Nephron progenitor cell (in vitro differentiated cells): ENCODE measurements around the gene JUN.

Source experiments
- DNase-seq: peaks from one replicate; pipeline ENCODE4 v3.0.0; 2021
- H3K27ac Mint-ChIP-seq: 2 replicates; pipeline ENCODE4 v1.8.0; 2021; ENCODE audit warnings: mild to moderate bottlenecking, moderate library complexity, mixed read lengths
- H3K27me3 Mint-ChIP-seq: 2 replicates; pipeline ENCODE4 v1.8.0; 2021; ENCODE audit warnings: mild to moderate bottlenecking, low read depth, mixed read lengths; ENCODE audit not compliant: poor library complexity
- H3K36me3 Mint-ChIP-seq: 2 replicates; pipeline ENCODE4 v1.8.0; 2021; ENCODE audit warnings: low read depth, mixed read lengths
- H3K4me1 Mint-ChIP-seq: 2 replicates; pipeline ENCODE4 v1.8.0; 2021; ENCODE audit warnings: mixed read lengths
- H3K4me3 Mint-ChIP-seq: 2 replicates; pipeline ENCODE4 v1.8.0; 2021; ENCODE audit warnings: mild to moderate bottlenecking, moderate library complexity, mixed read lengths
- H3K9me3 Mint-ChIP-seq: 2 replicates; pipeline ENCODE4 v1.8.0; 2021; ENCODE audit warnings: mild to moderate bottlenecking, moderate library complexity, mixed read lengths
- TF ChIP-seq, protein P1 (sequence below): fragments of 200-600 bp; sonication (generic); IDR thresholded peaks from 2 replicates; pipeline ENCODE4 v1.5.0; 2021; ENCODE audit warnings: antibody characterized with exemption

JUN gene

DNA sequence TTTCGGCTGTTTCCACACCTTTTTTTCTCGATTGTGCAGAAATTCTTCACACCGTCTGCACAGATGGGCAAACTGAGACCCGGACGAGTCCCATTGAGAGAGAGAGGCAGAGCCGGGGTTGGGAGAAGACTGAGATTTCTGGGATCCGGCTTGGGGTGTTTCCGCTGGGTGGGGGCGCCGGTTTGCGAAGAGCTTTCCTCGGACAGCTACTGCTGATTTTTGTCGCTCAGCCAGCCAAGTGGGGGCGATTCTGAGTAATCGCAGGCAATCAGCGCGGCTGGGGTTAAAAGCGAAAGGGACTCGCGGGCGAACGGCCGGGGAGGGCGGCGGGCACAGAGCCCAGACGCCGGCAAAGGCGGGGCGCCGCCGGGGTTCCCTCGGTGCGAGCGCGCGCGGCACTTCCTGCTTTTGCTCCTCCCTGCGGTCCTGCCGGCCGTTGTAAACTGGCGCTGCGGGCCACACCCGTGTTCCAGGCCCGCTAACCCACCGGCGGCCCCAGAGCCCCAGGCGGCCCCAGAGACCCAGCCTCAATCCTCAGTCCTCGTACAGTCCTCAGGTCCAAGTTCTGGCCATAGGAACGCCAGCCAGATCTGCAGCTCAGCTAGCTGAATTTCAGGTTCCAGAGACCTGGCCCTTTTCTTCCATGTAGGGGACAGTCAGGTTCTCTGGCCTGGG is 32.4 kb upstream of the JUN start:
- no peaks in the 10 kb centered on the region for H3K9me3 Mint-ChIP-seq
- H3K4me3 Mint-ChIP-seq, result peak overlapping the region; percentile 83
- H3K4me1 Mint-ChIP-seq, result peaks cover 32% of the 10 kb centered on the region
- DNase-seq, result peak; percentile 79
- H3K27me3 Mint-ChIP-seq, result peaks cover 14% of the 10 kb centered on the region
- peak overlapping the region; percentile 61 for H3K27ac Mint-ChIP-seq
- no peaks in the 10 kb centered on the region for H3K36me3 Mint-ChIP-seq
- TF ChIP-seq, protein P1, sequence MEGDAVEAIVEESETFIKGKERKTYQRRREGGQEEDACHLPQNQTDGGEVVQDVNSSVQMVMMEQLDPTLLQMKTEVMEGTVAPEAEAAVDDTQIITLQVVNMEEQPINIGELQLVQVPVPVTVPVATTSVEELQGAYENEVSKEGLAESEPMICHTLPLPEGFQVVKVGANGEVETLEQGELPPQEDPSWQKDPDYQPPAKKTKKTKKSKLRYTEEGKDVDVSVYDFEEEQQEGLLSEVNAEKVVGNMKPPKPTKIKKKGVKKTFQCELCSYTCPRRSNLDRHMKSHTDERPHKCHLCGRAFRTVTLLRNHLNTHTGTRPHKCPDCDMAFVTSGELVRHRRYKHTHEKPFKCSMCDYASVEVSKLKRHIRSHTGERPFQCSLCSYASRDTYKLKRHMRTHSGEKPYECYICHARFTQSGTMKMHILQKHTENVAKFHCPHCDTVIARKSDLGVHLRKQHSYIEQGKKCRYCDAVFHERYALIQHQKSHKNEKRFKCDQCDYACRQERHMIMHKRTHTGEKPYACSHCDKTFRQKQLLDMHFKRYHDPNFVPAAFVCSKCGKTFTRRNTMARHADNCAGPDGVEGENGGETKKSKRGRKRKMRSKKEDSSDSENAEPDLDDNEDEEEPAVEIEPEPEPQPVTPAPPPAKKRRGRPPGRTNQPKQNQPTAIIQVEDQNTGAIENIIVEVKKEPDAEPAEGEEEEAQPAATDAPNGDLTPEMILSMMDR, result no peak

DNA sequence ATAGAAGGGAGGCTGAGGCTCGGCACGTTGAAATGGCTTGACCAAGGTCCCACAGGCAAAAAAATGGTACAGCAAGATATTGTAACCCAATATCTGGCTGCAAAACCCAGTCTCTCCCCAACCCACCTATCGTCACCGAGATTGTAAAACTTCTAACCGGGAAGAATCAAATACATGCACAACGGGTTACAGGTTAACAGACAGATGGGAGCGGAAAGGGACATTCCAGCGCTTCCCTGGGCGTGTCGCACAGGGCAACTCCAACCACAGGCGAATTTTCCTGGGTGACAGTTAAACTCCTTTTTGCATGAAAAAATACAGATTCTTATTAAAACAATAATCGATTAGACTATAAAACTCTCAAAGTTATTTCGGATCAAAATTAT is 31.8 kb upstream of the JUN start:
- Mint-ChIP-seq H3K27ac (no peak overlapping the region), H3K36me3 (no peaks in the 10 kb centered on the region), H3K27me3 (peaks cover 12% of the 10 kb centered on the region), H3K9me3 (no peaks in the 10 kb centered on the region), H3K4me1 (peaks cover 32% of the 10 kb centered on the region), H3K4me3 (peak overlapping the region; percentile 83)
- DNase-seq, result peak; percentile 12
- TF ChIP-seq, protein P1, result no peak

DNA sequence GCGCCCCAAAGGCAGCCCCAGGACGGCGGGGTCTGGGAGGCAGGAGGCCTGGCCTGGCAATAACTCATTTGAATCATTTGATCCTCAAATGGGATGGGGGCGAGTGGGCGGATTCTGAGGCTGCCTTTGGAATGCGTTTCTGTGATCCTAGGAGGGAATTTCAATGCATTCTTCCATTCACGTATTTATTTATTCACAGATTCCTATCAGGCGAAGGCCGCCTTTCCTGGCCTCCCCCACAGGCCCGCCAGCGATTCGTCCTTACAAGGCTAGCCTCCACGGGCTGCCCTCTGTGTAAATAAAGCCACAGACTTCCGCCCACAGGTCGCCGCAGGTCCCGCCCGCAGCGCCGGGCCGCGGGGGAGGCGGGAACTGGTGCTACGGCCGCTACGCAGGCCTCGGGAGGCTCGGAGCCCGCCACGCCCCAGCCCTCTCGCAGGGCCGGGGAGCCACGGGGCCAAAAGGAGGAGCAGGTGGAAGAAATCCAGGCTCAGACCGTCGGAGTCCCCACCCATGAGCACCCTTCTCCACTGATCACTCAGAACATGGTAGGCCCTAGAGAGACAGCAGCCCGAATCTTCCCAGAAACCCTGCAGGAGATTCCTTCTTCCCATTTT is 31.3 kb upstream of the JUN start:
- H3K36me3 Mint-ChIP-seq, result no peaks in the 10 kb centered on the region
- H3K9me3 Mint-ChIP-seq, result no peaks in the 10 kb centered on the region
- H3K4me1 Mint-ChIP-seq, result peaks cover 32% of the 10 kb centered on the region
- peak overlapping the region; percentile 83 for H3K4me3 Mint-ChIP-seq
- H3K27me3 Mint-ChIP-seq, result peaks cover 12% of the 10 kb centered on the region
- TF ChIP-seq, protein P1, result no peak
- DNase-seq, result peak; percentile 62
- H3K27ac Mint-ChIP-seq, result no peak overlapping the region

DNA sequence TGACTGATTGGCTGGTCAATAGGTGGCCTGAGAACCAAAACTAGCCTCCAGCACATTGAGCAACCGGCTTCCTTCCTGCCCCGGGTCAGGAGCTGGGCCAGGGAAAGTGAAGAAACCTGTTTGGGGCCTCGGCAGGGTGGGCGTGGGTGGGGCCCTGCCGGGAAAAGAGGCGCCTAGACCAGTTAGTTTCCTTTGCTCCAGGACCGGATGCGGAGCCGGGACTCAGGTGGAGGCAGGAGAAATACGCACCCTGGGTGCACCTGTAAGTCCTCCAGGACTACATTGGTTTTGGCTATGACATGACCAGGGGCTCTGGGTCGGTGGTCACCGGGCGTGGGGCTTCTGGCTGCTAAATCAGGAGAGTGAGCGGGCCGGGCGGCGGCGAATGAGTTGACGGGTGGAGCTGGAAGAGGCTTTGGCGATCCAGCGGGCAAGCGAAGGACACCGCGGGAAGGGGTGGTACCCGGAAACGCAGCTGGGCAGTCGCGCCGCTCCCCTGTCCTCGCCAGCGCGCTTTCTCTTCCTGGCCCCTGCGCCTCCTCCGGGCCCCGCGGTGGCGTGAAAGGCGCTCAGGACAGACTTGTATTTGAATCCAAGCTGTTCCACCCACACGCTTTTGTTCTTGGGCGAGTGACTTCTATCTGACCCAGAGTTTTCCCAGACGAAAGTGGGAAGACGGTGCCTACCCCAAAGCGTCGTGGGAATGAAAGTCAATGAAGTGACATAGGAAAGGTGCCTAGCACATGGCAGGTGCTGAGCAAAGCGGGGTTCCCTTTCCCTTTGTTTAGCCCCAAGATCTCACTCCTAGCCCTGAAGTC is 30.6 kb upstream of the JUN start:
- TF ChIP-seq, protein P1, result no peak
- peak overlapping the region; percentile 72 for H3K4me3 Mint-ChIP-seq

DNA sequence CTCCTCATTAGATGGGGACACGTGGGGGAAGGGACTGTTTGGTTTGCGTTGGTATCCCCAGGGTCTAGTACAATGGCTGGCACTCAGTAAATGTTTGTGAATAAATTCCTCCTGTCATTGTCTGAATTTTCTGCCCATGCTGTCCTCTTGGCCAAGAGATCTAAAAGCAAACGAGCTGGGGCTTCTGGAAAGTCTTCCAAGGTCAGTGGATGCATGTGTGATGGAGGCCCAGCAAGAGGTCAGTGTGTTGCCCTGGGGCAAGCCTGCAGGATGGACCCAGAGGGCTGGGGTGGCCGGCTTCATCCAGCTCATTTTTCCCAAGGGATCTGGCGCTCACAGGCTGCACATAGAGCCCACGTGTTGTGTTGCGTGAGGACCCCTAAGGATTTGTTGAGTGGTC is 30.0 kb upstream of the JUN start:
- TF ChIP-seq, protein P1, result no peak
- no peak overlapping the region for H3K4me3 Mint-ChIP-seq
- H3K27ac Mint-ChIP-seq, result no peak overlapping the region
- H3K9me3 Mint-ChIP-seq, result no peaks in the 10 kb centered on the region
- no peak for DNase-seq
- peaks cover 29% of the 10 kb centered on the region for H3K4me1 Mint-ChIP-seq
- no peaks in the 10 kb centered on the region for H3K36me3 Mint-ChIP-seq
- H3K27me3 Mint-ChIP-seq, result peaks cover 7% of the 10 kb centered on the region

More for the DNA sequence above, 30.6 kb upstream of the JUN start:
- Mint-ChIP-seq H3K27me3 (peaks cover 13% of the 10 kb centered on the region), H3K9me3 (no peaks in the 10 kb centered on the region), H3K27ac (no peak overlapping the region), H3K36me3 (no peaks in the 10 kb centered on the region), H3K4me1 (peaks cover 26% of the 10 kb centered on the region)
- DNase-seq, result peak; percentile 49
